Cardiac fibroblast (primary cell): ENCODE measurements around the gene SRC.

Experiments used
- DNase-seq, 2 donors: peaks; one replicate each; pipeline versions ENCODE4 v3.0.0 to v3.0.0-alpha.2; 2010; ENCODE audit warnings: low read depth in 2 of 2
- H3K4me3 ChIP-seq, 2 donors: replicated peaks in 1 of 2; 1 replicate in 1 of 2; 2 replicates in 1 of 2; pipeline ENCODE4 v1.5.1; 2011; ENCODE audit warnings: low read depth in 2 of 2, low read length in 2 of 2, mild to moderate bottlenecking in 2 of 2, moderate library complexity in 1 of 2
- CTCF ChIP-seq: IDR thresholded peaks from one replicate; pipeline ENCODE4 v1.5.1; 2011; ENCODE audit warnings: low read depth, mild to moderate bottlenecking, low read length, inconsistent platforms

SRC gene

GRCh38 chr20:37390891-37391525, 45.1 kb downstream of the SRC start:
- no peak for TF ChIP-seq CTCF
- no peak overlapping the region for H3K4me3 ChIP-seq
- no peak for DNase-seq

DNA sequence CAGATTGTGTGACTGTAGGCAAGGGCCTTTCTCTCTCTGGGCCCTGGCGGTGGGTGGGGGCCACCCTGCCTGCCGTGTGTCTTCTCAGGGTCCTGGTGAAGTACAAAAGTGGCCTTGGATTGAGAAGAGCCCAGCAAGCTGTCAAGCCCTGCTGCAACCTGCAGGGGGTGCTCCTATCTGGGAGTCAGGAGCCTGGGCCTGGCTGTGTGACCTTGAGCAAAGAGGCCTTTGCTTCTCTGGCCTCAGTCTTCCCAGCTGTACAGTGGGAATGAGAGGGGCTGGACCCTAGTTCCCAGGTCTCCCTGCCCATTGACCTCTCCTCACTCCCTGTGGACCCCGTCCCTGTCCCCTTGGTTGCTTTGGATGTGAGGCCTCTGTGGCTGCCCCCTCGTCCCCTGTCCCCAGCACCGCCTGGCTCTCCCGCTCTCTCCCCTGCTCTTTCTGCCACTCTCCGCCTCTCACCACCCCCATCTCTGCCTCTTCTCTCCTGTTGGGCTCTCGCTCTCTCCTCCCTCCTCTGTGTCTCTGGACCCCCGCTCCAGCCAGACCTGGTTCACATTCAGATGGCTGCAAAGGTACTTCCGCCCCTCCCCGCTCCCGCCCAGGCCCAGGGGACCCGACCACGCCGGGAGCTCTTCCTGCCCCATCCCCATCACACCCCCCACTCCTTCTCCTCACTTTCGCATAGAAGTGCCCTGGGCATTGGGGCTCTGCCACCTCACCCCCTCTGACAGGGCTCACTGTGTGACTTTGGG, 46.7 kb downstream of the SRC start:
- H3K4me3 ChIP-seq, result no peak overlapping the region
- TF ChIP-seq CTCF, result peak; percentile 54
- peak; percentile 24 to 45 for DNase-seq

- H3K4me3 ChIP-seq, result no peak overlapping the region
- no peak for TF ChIP-seq CTCF
- DNase-seq, result no peak
Measured at GRCh38 chr20:37393196-37393862, 47.4 kb downstream of the SRC start.

DNA sequence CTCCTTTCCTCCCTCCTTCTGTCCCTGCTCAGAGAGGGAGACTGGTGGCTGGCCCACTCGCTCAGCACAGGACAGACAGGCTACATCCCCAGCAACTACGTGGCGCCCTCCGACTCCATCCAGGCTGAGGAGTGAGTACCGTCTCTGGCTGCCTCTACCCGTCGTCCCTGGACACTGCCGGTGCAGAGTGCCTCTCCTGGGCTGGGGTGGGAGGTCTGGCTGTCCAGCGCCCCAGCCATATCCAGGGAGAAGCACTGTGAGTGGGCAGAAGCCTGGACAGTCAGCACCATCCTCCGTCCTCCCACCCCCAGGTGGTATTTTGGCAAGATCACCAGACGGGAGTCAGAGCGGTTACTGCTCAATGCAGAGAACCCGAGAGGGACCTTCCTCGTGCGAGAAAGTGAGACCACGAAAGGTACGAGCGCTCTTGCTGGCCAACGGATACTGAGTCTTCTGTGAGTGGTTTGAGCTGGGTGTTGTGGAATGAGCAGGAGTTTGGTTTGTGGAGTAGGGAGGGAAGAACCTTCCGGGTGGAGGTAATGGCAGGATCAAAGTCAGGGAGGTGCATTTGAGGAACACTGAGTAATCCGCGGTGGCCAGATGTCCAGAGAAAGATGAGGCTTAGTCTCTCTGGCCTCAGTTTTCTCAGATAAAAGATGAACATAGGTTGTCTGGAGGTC, 48.1 kb downstream of the SRC start:
- TF ChIP-seq CTCF, result no peak
- DNase-seq, result no peak
- no peak overlapping the region for H3K4me3 ChIP-seq

DNA sequence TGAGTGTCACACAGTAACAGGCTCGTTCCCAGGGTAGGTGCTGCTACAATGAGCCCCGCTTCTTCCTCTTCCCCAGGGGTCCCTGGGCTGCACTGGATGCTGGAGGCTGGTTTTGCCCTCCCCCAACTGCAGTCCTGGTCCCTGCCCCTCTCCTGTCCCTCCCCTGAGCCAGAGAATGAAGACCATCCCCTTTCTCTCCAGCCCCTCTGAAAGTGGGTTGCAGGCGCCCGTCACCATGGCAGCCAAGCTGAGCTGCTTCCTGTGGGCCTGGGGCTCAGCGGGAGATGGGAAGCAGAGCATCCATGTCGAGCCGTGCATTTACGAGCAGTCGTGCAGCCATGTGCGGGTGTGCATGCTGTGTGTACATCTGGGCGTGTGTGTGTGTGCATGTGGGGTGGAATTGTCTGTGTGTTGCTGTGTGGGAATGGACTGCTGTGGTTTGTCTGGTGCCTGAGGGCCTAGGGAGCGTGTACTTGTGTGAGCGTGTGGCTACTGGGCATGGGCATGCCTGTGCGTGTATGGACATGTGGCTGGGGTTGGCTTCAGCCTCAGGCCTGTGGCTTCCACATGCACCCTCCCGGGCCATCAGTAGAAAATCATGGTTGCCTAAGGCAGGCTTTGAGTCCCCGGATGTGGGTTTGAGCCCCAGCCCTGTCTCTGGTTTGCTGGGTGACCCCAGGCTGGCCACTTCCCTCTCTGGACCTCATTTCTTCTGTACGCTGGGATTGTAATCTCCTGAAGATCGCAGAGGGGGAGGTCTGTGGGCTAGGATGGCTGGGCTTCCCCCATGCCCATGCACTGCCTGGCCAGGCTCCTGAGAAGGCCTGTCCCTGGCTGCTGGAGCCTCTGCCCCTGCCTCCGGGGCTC, 48.8 kb downstream of the SRC start:
- TF ChIP-seq CTCF, result no peak
- H3K4me3 ChIP-seq, result no peak overlapping the region
- DNase-seq, result no peak

GRCh38 chr20:37395410-37395797, 49.5 kb downstream of the SRC start:
- no peak for TF ChIP-seq CTCF
- no peak overlapping the region for H3K4me3 ChIP-seq

More at GRCh38 chr20:37395410-37395797, 49.5 kb downstream of the SRC start:
- no peak for DNase-seq
